ENCODE data around the gene CEP68.
"Not testable (repeated sequence)": the region's sequence is repeated elsewhere in the genome, so short reads cannot be mapped to it uniquely, and the experiment has no call there.

The CEP68 gene

DNA sequence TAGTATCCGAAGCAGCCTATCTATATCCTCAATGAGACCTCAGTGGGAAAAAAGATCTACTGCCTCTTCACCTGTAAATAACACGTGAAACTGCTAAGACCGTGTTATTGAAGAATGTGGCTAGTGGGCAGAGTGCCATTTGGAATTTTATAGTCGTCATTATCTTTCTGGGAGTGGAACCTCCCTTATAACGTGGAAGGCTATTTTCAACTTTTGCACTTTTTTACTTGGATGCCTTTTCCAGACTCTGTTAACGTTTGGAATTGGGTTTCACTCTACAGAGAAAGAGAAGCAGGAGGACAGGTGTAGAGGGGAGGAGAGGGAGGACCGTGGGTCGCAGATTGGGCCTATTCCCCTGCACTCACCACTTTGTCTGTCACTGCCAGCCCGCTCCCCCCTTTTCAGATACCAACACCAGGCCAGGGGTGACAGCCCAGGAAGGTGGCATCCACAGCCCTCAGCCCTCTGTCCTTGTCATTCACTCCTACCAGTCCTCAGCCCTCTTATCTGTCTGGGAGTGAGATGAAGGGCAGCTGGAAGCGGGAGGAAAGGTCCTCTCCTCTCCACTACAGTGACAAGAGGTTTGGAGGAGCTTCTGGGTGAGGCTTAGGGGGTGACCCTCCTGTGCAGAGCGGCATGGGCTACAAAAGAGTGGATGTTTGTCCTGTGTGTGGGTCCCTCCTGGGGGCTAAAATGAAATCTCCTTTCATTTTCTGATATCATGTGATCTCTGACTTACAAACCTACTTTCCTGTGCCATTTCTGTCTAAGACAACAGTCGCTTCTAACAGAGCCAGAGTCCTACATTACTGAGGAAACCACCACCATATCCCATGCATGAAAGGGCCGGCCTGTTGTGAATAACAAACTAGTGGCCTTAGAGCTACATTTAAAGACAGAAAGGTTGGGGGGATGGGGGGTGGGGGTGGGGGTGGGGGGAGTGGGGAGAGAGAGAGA is 23.9 kb upstream of the CEP68 start:
- no peak for DNase-seq

DNA sequence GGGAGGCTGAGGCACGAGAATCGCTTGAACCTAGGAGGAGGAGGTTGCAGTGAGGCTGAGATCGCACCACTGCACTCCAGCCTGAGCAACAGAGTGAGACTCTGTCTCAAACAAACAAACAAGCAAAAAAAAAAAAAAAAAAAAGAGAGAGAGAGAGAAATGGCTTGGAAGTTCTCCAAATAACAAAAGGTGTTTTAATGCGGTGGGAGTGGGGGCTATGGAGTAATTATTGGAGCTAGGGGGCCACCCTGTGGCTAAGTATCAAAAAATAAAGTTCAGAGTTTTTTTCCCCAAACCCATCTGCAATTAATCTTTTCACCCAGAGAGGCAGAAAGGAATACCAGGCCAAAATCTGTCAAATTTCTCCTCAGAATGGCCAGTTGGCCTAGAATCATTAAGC is 23.0 kb upstream of the CEP68 start:
- DNase-seq, result no peak

DNA sequence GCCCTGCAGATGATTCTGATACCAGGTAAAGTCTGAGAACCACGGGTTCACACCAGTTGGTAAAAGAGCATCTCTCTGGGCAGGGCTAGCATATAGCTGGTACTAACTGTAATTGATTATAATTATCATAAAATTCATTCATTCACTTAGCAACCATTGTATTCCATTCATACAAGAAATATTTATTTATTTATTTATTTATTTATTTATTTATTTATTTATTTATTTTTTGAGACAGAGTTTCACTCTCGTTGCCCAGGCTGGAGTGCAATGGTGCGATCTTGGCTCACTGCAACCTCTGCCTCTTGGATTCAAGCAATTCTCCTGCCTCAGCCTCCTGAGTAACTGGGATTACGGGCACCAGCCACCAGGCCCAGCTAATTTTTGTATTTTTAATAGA is 22.5 kb upstream of the CEP68 start:
- DNase-seq, result not testable (repeated sequence)

GRCh38 chr2:65035351-65035943 is 20.8 kb upstream of the CEP68 start:
- DNase-seq, result peak; percentile 77

DNA sequence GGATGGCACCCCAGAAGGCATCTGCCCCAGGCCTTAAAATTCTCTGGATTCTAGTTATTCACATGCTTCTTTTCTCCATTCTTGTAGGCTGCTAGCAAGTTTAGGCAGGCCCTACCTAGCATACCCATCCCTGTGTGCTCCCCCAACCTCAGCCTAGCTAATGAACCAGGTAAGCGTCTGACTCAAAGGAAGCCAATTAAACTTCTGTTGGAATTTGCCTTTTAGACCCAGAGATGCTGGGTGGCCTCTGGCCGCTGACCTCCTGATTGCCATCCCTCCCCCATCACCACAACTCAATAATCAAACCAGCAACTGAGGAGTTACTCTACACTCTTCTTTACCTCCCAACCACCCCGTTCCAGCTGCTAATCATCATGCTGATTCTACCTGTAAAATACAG is 19.0 kb upstream of the CEP68 start:
- DNase-seq, result no peak

DNA sequence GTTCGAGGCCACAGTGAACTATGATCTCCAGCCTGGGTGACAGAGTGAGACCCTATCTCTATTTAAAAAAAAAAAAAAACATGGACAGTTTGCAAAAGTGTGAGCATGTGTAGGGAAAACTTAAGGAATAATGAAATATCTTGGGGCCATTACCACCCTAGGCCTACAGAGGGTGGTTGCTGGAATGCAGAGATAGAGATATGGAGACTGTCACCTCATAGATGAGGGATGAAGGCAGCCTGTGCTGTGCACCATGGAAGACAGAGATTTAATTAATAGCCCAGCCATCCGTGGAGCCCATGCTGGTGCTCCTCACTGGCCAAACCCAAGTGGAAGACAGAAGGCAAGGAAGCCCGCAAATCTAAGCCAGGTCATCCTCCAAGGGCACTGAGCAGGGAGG is 16.6 kb upstream of the CEP68 start:
- DNase-seq, result no peak

DNA sequence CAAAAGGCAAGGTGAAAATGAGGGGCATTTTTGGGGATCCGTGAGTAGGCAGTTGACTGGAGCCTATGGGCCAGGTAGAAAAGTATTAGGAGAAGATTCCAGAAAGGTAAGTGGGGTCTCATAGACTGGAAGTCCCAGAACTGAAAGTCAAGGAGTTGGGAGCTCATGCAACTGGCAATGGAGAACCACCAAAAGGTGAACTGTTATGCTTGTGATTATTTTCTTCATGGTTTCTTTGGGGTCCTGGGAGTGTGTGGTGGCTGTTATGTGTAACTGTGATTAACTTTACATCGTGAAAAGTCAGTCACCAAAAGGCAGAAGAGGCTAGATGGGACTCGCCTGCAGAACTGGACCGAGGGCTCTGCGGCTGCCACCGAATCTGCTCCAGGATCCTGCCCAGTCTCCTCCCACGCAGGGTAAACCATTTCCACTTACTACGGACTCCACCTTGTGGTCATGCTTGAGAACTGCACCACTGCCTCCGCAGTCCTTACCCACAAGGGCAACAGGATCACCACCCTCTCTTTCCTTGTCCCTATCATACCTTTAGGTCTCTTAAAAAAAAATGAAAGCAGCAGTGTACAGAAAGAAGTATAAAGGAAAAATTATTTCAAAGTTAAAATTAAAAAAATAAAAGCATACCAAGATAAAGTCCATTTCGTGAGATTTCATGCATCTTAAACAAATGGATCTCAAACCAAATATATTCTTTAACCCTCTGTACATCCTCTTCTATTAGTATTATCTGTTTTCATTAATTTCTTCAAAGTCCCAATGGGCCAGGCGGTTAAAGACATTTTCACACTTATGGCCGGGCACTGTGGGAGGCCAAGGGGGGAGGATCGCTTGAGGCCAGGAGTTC is 15.6 kb upstream of the CEP68 start:
- DNase-seq, result peak; percentile 48

DNA sequence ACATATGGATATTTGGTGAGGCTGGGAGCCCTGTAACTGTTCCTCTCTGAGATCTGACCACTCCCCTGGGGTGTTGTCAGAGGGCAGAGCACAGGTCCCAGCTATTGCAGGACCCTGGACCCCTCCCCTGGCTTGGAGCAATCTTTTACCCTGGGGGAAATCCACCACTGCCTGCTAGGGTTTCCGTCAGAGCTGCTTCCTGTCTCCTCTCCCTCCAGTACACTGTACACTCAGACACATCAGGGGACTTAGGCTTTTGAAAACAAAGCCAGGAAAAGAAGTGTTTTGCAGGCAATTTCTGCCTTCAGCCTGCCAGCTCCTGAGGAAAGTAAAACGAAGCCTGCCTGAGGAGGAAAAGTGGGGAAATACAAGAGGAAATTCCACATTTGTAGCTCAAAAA is 13.2 kb upstream of the CEP68 start:
- DNase-seq, result no peak

DNA sequence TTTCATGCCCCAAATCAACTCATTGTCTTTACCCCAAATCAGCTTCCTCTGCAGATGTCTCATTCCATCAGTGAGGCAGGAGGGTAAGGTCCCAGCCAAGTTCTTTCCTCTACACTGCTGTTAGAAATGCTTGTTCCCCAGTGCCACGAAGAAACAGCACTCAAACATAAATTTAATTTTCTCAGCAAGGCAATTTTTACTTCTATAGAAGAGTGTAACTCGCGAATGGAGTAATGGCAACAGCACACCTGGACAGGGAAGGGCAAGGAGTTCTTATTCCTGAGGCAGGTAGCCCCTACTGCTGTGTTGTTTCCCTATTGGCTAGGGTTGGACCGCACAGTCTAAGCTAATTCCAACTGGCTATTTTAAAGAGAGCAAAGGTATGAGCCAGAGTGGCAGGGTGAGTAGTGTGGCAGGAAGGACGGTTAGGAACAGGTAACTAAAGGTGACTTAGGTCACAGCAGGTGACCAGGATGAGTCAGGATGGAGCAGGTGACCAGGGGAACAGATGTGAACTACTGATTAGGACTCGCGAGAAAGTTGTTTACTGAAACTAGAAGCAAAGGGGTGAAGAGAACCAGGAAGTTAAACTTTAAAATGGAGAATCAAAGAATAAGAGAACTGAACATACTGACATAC is 12.0 kb upstream of the CEP68 start:
- no peak for DNase-seq

GRCh38 chr2:65045651-65046050 is 10.6 kb upstream of the CEP68 start:
- DNase-seq, result no peak

- DNase-seq, result no peak
Measured at GRCh38 chr2:65046633-65047407, 9.4 kb upstream of the CEP68 start.

GRCh38 chr2:65049010-65049639 is 7.1 kb upstream of the CEP68 start:
- no peak for DNase-seq

DNA sequence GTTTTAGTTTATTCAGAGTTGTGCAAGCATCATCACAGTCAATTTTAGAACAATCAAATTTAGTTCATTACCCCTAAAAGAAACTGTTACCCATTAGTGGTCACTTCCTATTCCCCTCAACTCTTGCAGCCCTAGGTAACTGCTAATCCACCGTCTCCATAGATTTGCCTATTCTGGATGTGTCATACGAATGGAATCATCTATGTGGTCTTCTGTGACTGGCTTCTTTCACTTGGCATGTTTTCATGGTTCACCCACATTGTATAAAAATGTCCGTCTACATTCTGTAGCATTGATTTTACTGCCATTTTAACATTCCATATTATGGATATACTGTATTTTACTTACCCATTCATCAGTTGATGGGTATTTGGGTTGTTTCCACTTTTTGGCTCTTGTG is 5.3 kb upstream of the CEP68 start:
- no peak for DNase-seq

GRCh38 chr2:65053199-65053598 is 3.0 kb upstream of the CEP68 start:
- no peak for DNase-seq

DNA sequence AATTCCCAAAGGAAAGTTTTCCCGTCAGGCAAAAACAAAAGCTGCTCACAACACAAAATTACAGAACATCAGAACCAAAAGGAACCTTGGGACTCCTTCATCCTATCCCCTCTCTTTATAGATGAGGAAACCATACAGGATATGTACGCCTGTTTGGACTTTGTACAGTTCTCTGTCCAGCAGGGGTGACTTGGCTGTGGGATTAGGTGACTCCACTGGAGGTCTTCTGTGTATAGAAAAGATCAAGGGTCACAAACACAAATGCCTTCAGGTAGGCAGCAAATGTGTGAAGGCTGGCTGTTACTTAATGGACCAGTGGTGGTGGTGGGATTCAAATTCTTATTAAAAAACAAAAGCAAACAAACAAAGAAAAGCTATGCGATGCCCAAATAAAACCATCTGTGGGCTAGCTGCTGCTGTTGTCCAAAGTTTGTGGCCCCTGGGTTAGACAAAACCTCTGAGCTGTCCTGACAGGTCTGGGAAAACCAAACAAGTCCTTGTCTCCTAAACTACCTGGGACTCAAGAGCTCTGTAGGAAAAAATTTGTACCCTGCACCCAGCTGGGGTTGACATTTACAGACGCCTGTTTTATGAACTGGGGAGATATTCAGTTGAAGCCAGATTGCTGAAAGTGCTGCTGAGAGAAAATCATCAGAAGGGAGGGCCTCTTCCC is 1.3 kb upstream of the CEP68 start:
- DNase-seq, result no peak

DNA sequence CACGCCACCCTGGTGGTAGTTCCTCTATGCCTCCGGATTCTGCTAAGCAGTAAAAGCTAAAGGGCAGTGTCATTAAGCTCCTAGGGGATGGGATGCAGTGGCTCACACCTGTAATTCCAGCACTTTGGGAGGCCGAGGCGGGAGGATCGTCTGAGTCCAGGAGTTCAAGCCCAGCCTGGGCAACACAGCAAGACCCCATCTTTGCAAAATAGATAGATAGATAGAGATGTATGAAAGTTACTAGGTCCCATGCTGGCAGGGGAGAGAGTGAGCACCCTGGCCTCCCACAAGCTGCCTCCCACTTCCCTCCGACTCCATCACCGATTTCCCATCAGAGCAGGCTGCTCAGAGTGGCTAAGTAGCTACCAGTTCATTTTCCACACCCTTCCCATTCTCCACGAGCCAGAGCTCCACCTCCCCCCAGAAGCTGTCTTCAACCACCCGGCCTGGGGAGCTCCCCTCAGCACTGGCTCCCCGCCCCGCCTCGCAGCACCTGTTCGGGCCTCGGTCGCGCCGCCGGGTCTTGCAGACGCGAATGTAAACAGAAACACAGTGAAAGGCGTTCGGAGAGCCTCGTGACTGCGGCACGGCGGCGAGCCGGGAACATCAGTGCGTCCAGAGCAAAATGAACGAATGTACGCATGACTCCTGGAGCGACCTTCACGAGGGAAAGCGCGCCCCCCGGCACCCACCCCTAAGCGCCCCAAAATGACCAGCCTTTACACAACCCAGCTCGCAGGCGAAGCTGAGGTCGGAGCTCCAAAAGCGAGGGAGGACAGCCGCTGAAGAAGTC is 598 bp upstream of the CEP68 start:
- peak; percentile 84 for DNase-seq

DNA sequence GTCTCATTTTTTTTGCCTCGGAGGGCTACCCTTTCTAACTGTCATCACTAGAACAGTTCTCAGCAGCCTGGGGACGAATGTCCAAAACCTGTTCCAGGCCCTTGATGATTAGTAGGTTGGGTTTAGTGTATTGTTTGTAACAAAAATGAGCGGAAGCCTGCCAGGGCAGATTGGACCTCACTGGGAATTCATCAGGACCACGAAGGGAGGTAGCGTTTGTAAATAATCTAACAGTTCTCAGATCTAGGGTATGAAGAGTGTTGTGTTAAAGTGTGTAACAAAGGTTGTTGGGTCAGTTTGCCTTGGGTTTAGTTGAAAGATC is 799 bp downstream of the CEP68 start:
- DNase-seq, result no peak

DNA sequence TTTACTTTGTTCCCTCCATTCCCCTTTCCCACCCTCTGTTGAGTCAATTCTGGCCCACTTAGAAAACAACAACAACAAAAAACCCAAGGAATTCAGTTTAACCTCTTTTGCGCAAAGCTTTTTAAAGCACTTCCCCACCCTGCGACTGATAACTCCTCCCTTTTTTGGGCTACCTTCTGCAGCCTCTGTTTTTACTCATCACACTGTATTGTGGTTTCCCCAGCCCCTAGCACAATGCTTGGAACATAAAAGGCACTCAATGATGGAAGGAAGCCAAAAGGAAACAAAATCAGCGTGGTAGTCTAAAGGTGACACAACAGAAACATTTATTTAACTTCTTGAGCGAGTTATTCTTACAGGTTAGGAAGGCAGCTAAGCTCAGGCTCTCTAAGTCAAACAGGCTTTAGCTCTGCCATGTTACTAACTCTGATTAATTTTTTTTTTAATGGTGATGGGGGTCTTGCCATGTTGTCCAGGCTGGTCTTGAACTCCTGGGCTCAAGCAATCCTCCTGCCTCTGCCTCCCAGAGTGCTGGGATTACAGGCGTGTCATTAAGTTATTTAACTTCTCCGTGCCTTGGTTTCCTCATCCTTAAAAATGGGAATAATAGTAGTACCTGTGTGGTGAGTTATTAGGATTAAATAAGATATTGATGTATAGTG is 1.3 kb downstream of the CEP68 start:
- peak; percentile 44 for DNase-seq

- no peak for DNase-seq
Measured at GRCh38 chr2:65059071-65059470, 2.9 kb downstream of the CEP68 start.

All from NCI-H1105 (cell line).